ENCODE measurements around the gene NT5M.
"Not testable (repeated sequence)": the region's sequence is repeated elsewhere in the genome, so short reads cannot be mapped to it uniquely, and the experiment has no call there.

DNA sequence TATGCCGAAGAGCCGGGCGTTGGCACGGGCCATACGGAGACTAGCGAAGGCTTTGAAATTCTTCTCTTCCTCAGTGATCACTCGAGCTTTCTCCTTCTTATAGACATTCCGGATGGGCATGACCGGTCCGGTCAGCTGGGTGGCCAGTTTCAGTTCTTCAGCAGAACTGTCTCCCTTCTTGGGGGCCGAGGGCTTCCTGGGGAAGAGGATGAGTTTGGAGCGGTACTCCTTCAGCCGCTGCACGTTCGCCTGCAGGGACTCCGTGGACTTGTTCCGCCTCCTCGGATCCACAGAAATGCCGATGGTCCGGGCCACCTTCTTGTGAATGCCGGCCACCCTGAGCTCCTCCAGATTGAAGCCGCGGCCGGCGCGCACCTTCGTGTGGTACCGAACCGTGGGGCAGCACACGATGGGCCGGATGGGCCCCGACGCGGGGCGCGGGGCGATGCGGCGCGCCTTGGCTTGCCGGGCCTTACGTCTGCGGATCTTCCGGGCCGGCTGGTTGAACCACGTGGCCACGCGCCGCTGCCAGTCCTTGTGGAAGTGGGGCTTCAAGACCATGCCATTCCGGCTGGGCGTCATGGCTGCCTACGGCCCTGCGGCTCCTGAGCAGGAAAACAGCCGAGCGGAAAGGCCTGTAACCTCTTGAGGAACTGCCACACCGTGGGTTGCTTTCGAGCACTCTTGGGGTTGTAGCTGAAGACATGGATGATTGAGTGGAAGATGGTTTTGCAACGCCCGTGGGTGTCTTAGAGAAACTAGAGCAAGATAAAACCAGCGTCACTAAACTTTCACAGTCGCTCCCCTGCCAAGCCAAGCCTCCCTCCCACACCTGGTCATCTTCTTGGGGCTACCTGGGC lies 80.5 kb downstream of the NT5M start:
- not testable (repeated sequence) for TF ChIP-seq CTCF (IDR thresholded peaks at IDR 0.05; ENCODE audit: insufficient read depth, low read length, poor library complexity, severe bottlenecking); EZH2phosphoT487 (conservative IDR thresholded peaks at IDR 0.05; ENCODE audit: low read length)
